ENCODE data around the gene RHNO1.

The RHNO1 gene

DNA sequence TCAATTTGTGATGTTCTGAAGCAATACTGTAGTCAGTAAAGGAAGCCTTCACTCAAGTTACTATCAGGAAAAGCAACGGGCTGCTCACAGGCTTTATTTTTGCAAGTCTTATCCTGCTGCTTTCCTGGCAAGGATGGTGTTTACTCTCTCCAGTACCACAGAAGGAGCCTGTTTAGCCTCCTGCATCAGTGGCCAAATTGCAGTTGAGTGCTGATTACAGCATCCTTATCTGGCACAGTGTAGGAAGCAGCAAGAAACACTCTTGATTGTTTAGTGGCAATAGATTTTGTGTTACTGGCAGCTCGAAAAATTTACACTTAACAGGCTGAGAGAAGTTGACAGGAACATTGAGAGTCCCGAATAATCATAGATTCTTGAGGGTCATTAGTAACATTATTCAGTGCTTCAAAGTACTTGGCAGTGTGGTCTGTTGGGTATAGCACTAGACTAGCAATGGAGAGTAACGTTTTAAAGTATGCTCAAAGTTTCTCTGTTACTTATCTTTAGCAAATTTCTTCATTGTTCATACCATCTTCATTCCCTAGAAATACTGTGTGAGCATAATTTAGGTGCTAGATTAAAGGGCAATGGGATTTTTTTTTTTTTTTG lies 25.4 kb downstream of the RHNO1 start (continued):
- TF ChIP-seq, protein P1, sequence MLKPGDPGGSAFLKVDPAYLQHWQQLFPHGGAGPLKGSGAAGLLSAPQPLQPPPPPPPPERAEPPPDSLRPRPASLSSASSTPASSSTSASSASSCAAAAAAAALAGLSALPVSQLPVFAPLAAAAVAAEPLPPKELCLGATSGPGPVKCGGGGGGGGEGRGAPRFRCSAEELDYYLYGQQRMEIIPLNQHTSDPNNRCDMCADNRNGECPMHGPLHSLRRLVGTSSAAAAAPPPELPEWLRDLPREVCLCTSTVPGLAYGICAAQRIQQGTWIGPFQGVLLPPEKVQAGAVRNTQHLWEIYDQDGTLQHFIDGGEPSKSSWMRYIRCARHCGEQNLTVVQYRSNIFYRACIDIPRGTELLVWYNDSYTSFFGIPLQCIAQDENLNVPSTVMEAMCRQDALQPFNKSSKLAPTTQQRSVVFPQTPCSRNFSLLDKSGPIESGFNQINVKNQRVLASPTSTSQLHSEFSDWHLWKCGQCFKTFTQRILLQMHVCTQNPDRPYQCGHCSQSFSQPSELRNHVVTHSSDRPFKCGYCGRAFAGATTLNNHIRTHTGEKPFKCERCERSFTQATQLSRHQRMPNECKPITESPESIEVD (tag by site-specific recombination; IDR thresholded peaks at IDR 0.05), result peak; percentile 67
- TF ChIP-seq, protein P2, sequence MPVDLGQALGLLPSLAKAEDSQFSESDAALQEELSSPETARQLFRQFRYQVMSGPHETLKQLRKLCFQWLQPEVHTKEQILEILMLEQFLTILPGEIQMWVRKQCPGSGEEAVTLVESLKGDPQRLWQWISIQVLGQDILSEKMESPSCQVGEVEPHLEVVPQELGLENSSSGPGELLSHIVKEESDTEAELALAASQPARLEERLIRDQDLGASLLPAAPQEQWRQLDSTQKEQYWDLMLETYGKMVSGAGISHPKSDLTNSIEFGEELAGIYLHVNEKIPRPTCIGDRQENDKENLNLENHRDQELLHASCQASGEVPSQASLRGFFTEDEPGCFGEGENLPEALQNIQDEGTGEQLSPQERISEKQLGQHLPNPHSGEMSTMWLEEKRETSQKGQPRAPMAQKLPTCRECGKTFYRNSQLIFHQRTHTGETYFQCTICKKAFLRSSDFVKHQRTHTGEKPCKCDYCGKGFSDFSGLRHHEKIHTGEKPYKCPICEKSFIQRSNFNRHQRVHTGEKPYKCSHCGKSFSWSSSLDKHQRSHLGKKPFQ (tag by site-specific recombination; IDR thresholded peaks at IDR 0.05), result no peak
- TF ChIP-seq FEZF1 (tag by site-specific recombination; IDR thresholded peaks at IDR 0.05) (0 out of 2 replicates have a peak, but pooled peaks have one; percentile 16), ZNF664 (tag by site-specific recombination; IDR thresholded peaks at IDR 0.05) (no peak), ZSCAN30 (tag by site-specific recombination; IDR thresholded peaks at IDR 0.05) (peak; percentile 70; the same call in 1 of the 2 replicates), TRIM28 (IDR thresholded peaks at IDR 0.05; ENCODE audit: borderline replicate concordance, low read length) (peak; percentile 96), ZNF629 (tag by site-specific recombination; IDR thresholded peaks at IDR 0.05) (no peak), ZNF114 (tag by site-specific recombination; IDR thresholded peaks at IDR 0.05) (no peak), BCL11B (tag by site-specific recombination; IDR thresholded peaks at IDR 0.05; ENCODE audit: low read depth) (no peak), ZNF560 (tag by site-specific recombination; IDR thresholded peaks at IDR 0.05; ENCODE audit: borderline replicate concordance) (no peak), ZBTB17 (tag by site-specific recombination; IDR thresholded peaks at IDR 0.05) (0 out of 2 replicates have a peak, but pooled peaks have one; percentile 43)
- TF ChIP-seq, protein P3, sequence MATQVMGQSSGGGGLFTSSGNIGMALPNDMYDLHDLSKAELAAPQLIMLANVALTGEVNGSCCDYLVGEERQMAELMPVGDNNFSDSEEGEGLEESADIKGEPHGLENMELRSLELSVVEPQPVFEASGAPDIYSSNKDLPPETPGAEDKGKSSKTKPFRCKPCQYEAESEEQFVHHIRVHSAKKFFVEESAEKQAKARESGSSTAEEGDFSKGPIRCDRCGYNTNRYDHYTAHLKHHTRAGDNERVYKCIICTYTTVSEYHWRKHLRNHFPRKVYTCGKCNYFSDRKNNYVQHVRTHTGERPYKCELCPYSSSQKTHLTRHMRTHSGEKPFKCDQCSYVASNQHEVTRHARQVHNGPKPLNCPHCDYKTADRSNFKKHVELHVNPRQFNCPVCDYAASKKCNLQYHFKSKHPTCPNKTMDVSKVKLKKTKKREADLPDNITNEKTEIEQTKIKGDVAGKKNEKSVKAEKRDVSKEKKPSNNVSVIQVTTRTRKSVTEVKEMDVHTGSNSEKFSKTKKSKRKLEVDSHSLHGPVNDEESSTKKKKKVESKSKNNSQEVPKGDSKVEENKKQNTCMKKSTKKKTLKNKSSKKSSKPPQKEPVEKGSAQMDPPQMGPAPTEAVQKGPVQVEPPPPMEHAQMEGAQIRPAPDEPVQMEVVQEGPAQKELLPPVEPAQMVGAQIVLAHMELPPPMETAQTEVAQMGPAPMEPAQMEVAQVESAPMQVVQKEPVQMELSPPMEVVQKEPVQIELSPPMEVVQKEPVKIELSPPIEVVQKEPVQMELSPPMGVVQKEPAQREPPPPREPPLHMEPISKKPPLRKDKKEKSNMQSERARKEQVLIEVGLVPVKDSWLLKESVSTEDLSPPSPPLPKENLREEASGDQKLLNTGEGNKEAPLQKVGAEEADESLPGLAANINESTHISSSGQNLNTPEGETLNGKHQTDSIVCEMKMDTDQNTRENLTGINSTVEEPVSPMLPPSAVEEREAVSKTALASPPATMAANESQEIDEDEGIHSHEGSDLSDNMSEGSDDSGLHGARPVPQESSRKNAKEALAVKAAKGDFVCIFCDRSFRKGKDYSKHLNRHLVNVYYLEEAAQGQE (tag by site-specific recombination; IDR thresholded peaks at IDR 0.05), result no peak
- TF ChIP-seq, protein P4, sequence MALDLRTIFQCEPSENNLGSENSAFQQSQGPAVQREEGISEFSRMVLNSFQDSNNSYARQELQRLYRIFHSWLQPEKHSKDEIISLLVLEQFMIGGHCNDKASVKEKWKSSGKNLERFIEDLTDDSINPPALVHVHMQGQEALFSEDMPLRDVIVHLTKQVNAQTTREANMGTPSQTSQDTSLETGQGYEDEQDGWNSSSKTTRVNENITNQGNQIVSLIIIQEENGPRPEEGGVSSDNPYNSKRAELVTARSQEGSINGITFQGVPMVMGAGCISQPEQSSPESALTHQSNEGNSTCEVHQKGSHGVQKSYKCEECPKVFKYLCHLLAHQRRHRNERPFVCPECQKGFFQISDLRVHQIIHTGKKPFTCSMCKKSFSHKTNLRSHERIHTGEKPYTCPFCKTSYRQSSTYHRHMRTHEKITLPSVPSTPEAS (tag by site-specific recombination; IDR thresholded peaks at IDR 0.05), result no peak

DNA sequence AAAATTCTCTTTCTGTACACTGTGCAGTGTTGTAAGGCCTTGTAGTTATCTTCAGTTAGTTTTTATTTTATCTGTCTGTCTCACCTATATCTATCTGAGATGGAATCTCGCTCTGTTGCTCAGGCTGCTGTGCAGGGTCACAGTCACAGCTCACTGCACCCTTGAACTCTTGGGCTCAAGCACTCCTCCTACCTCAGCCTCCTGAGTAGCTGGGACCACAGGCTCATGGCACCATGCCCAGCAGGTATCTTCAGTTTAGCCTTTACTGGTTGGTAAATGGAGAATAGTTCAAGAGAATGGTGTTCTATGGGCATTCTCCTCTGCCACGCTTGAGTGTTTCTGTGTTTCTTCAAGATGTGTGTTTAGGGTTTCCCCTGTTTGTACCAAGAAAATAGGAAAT lies 27.2 kb downstream of the RHNO1 start:
- Histone ChIP-seq H3K27ac (ENCODE audit: extremely low read depth, low read depth, low read length) (no peak overlapping the region), H3K4me3 (ENCODE audit: low read depth, low read length) (no peak overlapping the region), H3K36me3 (ENCODE audit: control insufficient read depth in 2 of 2, insufficient read depth in 1 of 2, low read length in 2 of 2) (peaks cover 0 to 3% of the 10 kb centered on the region in 2 experiments; a peak in 2 of 3 replicates), H3K4me1 (ENCODE audit: control insufficient read depth, insufficient read depth, low read length) (no peaks in the 10 kb centered on the region), H3K9me3 (ENCODE audit: control insufficient read depth, insufficient read depth, low read depth, low read length) (no peaks in the 10 kb centered on the region)
- CTCF ChIA-PET, result no interaction called here
- POLR2A ChIA-PET, result no interaction called here
- TF ChIP-seq BCL11B (tag by site-specific recombination; IDR thresholded peaks at IDR 0.05; ENCODE audit: low read depth) (no peak), ZNF48 (tag by site-specific recombination; IDR thresholded peaks at IDR 0.05) (no peak), ZNF146 (tag by site-specific recombination; IDR thresholded peaks at IDR 0.05) (no peak), KLF1 (tag by site-specific recombination; IDR thresholded peaks at IDR 0.05) (no peak), ZSCAN30 (tag by site-specific recombination; IDR thresholded peaks at IDR 0.05) (no peak), ZNF660 (tag by site-specific recombination; IDR thresholded peaks at IDR 0.05) (no peak), ZFP37 (tag by site-specific recombination; IDR thresholded peaks at IDR 0.05) (no peak), YY1 (tag by site-specific recombination; IDR thresholded peaks at IDR 0.05) (no peak), ZNF248 (tag by site-specific recombination; IDR thresholded peaks at IDR 0.05) (no peak), ZNF223 (tag by site-specific recombination; IDR thresholded peaks at IDR 0.05) (no peak), ZNF138 (tag by site-specific recombination; IDR thresholded peaks at IDR 0.05; ENCODE audit: borderline replicate concordance) (no peak), ZNF404 (tag by site-specific recombination; IDR thresholded peaks at IDR 0.05) (no peak), ZNF221 (tag by site-specific recombination; IDR thresholded peaks at IDR 0.05; ENCODE audit: borderline replicate concordance) (no peak)
- TF ChIP-seq, protein P5, sequence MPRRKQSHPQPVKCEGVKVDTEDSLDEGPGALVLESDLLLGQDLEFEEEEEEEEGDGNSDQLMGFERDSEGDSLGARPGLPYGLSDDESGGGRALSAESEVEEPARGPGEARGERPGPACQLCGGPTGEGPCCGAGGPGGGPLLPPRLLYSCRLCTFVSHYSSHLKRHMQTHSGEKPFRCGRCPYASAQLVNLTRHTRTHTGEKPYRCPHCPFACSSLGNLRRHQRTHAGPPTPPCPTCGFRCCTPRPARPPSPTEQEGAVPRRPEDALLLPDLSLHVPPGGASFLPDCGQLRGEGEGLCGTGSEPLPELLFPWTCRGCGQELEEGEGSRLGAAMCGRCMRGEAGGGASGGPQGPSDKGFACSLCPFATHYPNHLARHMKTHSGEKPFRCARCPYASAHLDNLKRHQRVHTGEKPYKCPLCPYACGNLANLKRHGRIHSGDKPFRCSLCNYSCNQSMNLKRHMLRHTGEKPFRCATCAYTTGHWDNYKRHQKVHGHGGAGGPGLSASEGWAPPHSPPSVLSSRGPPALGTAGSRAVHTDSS (tag by site-specific recombination; IDR thresholded peaks at IDR 0.05), result no peak
- TF ChIP-seq, protein P6, sequence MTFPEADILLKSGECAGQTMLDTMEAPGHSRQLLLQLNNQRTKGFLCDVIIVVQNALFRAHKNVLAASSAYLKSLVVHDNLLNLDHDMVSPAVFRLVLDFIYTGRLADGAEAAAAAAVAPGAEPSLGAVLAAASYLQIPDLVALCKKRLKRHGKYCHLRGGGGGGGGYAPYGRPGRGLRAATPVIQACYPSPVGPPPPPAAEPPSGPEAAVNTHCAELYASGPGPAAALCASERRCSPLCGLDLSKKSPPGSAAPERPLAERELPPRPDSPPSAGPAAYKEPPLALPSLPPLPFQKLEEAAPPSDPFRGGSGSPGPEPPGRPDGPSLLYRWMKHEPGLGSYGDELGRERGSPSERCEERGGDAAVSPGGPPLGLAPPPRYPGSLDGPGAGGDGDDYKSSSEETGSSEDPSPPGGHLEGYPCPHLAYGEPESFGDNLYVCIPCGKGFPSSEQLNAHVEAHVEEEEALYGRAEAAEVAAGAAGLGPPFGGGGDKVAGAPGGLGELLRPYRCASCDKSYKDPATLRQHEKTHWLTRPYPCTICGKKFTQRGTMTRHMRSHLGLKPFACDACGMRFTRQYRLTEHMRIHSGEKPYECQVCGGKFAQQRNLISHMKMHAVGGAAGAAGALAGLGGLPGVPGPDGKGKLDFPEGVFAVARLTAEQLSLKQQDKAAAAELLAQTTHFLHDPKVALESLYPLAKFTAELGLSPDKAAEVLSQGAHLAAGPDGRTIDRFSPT (tag by site-specific recombination; IDR thresholded peaks at IDR 0.05), result no peak

All from HEK293 (cell line).